H9 (cell line): ENCODE results near the gene C3. TPM values are rescaled to one million over a fixed set of nuclear protein-coding genes. Genes with fewer than 3 reads are reported as not detected.

Source experiments
- DNase-seq: peaks from one replicate; pipeline ENCODE4 v3.0.0-alpha.2; 2017
- H2AFZ ChIP-seq: one replicate; pipeline ENCODE4 v1.6.1; 2013; ENCODE audit warnings: mild to moderate bottlenecking, low read length, control low read depth, moderate library complexity
- H2AK5ac ChIP-seq: 2 replicates; pipeline ENCODE4 v1.6.1; 2013; ENCODE audit warnings: low read length, control low read depth, mixed read lengths; ENCODE audit not compliant: insufficient read length
- H2BK120ac ChIP-seq: one replicate; pipeline ENCODE4 v1.6.1; 2013; ENCODE audit warnings: low read depth, mild to moderate bottlenecking, low read length, control low read depth, inconsistent platforms; ENCODE audit not compliant: poor library complexity, severe bottlenecking
- H2BK12ac ChIP-seq: 2 replicates; pipeline ENCODE4 v1.6.1; 2013; ENCODE audit warnings: low read length, control low read depth, mixed read lengths, low read depth; ENCODE audit not compliant: insufficient read length
- H2BK15ac ChIP-seq: 2 replicates; pipeline ENCODE4 v1.6.1; 2013; ENCODE audit warnings: low read depth, low read length, control low read depth
- H2BK20ac ChIP-seq: one replicate; pipeline ENCODE4 v1.6.1; 2013; ENCODE audit warnings: low read depth, mild to moderate bottlenecking, low read length, control low read depth, inconsistent platforms; ENCODE audit not compliant: poor library complexity, severe bottlenecking
- H2BK5ac ChIP-seq: 2 replicates; pipeline ENCODE4 v1.6.1; 2013; ENCODE audit warnings: low read length, control low read depth, mixed read lengths; ENCODE audit not compliant: insufficient read length
- H3K14ac ChIP-seq: 2 replicates; pipeline ENCODE4 v1.6.1; 2013; ENCODE audit warnings: low read length, control low read depth; ENCODE audit not compliant: insufficient read depth
- H3K18ac ChIP-seq: 2 replicates; pipeline ENCODE4 v1.6.1; 2013; ENCODE audit warnings: low read depth, mild to moderate bottlenecking, mixed read lengths, low read length, control low read depth; ENCODE audit not compliant: insufficient read length
- H3K23ac ChIP-seq: 2 replicates; pipeline ENCODE4 v1.6.1; 2013; ENCODE audit warnings: low read length, control low read depth, mixed read lengths, low read depth; ENCODE audit not compliant: insufficient read length
- H3K23me2 ChIP-seq: 2 replicates; pipeline ENCODE4 v1.6.1; 2013; ENCODE audit warnings: low read depth, mild to moderate bottlenecking, mixed read lengths, low read length, control low read depth; ENCODE audit not compliant: insufficient read length, poor library complexity, severe bottlenecking
- H3K27ac ChIP-seq: 2 replicates; pipeline ENCODE4 v1.5.1; 2013; ENCODE audit warnings: low read length, control low read depth, mixed read lengths, low read depth; ENCODE audit not compliant: insufficient read length
- H3K27me3 ChIP-seq: 2 replicates; pipeline ENCODE4 v1.6.1; 2013; ENCODE audit warnings: low read length, control low read depth, inconsistent platforms; ENCODE audit not compliant: insufficient read depth
- H3K4ac ChIP-seq: 2 replicates; pipeline ENCODE4 v1.6.1; 2013; ENCODE audit warnings: low read depth, mild to moderate bottlenecking, control low read depth, inconsistent platforms, low read length, moderate library complexity
- H3K4me1 ChIP-seq: 2 replicates; pipeline ENCODE4 v1.6.1; 2013; ENCODE audit warnings: low read length, control low read depth, inconsistent platforms; ENCODE audit not compliant: insufficient read depth
- H3K4me2 ChIP-seq: 2 replicates; pipeline ENCODE4 v1.6.1; 2013; ENCODE audit warnings: low read length, control low read depth, mixed read lengths; ENCODE audit not compliant: insufficient read length, insufficient read depth
- H3K56ac ChIP-seq: 2 replicates; pipeline ENCODE4 v1.6.1; 2013; ENCODE audit warnings: low read depth, mild to moderate bottlenecking, mixed read lengths, low read length, control low read depth; ENCODE audit not compliant: insufficient read length
- H3K79me1 ChIP-seq: 2 replicates; pipeline ENCODE4 v1.6.1; 2013; ENCODE audit warnings: low read depth, mild to moderate bottlenecking, moderate library complexity, low read length, control low read depth, inconsistent platforms; ENCODE audit not compliant: insufficient read depth, poor library complexity, severe bottlenecking
- H3K79me2 ChIP-seq: 2 replicates; pipeline ENCODE4 v1.6.1; 2013; ENCODE audit warnings: low read length, control low read depth, inconsistent platforms; ENCODE audit not compliant: insufficient read depth
- H3K9ac ChIP-seq: 2 replicates; pipeline ENCODE4 v1.6.1; 2013; ENCODE audit warnings: low read length, control low read depth, mixed read lengths; ENCODE audit not compliant: insufficient read length; ENCODE audit errors: extremely low read depth
- H3K9me3 ChIP-seq: one replicate; pipeline ENCODE4 v1.6.1; 2013; ENCODE audit warnings: low read depth, low read length, inconsistent platforms; ENCODE audit not compliant: control insufficient read depth
- H3T11ph ChIP-seq: one replicate; pipeline ENCODE4 v1.6.1; 2013; ENCODE audit warnings: mild to moderate bottlenecking, low read length, control low read depth, inconsistent platforms
- H4K20me1 ChIP-seq: one replicate; pipeline ENCODE4 v1.6.1; 2013; ENCODE audit not compliant: control insufficient read depth, insufficient read length, insufficient read depth
- H4K5ac ChIP-seq: 2 replicates; pipeline ENCODE4 v1.6.1; 2013; ENCODE audit warnings: low read depth, mild to moderate bottlenecking, mixed read lengths, low read length, control low read depth; ENCODE audit not compliant: insufficient read length
- H4K8ac ChIP-seq: replicated peaks from 2 replicates; pipeline ENCODE4 v1.6.1; 2013; ENCODE audit warnings: low read length, control low read depth, mixed read lengths, low read depth; ENCODE audit not compliant: insufficient read length
- H4K91ac ChIP-seq: 2 replicates; pipeline ENCODE4 v1.6.1; 2013; ENCODE audit warnings: low read depth, mild to moderate bottlenecking, moderate library complexity, mixed read lengths, low read length, control low read depth; ENCODE audit not compliant: insufficient read length
- H3K27ac Mint-ChIP-seq, 3 experiments: 2 replicates in 2 of 3; 3 replicates in 1 of 3; pipeline ENCODE4 v1.8.0; 2020 to 2021; ENCODE audit warnings: mixed read lengths in 3 of 3, mild to moderate bottlenecking in 1 of 3, moderate library complexity in 1 of 3
- H3K27me3 Mint-ChIP-seq: 2 replicates; pipeline ENCODE4 v1.8.0; 2021; ENCODE audit warnings: low read depth, mild to moderate bottlenecking, moderate library complexity, mixed read lengths
- H3K36me3 Mint-ChIP-seq, 3 experiments: 2 replicates in 2 of 3; 3 replicates in 1 of 3; pipeline ENCODE4 v1.8.0; 2020 to 2021; ENCODE audit warnings: low read depth in 3 of 3, mixed read lengths in 3 of 3; ENCODE audit not compliant: insufficient read depth in 1 of 3
- H3K4me1 Mint-ChIP-seq, 2 experiments: 2 replicates each; pipeline ENCODE4 v1.8.0; 2020; ENCODE audit warnings: mixed read lengths in 2 of 2
- H3K4me3 Mint-ChIP-seq, 2 experiments: 2 replicates in 1 of 2; 3 replicates in 1 of 2; pipeline ENCODE4 v1.8.0; 2020 to 2021; ENCODE audit warnings: mild to moderate bottlenecking in 2 of 2, mixed read lengths in 2 of 2, moderate library complexity in 1 of 2
- H3K9me3 Mint-ChIP-seq, 2 experiments: 2 replicates in 1 of 2; 3 replicates in 1 of 2; pipeline ENCODE4 v1.8.0; 2020; ENCODE audit warnings: mild to moderate bottlenecking in 2 of 2, mixed read lengths in 2 of 2, moderate library complexity in 1 of 2
- CTCF ChIP-seq: fragments of 200-600 bp; sonication (generic); conservative IDR thresholded peaks from 3 replicates; pipeline ENCODE4 v1.8.0; 2021; ENCODE audit warnings: antibody characterized with exemption, mild to moderate bottlenecking
- WGBS: extraction: QIAGEN DNeasy Blood & Tissue Kit; methylation state at CpG from one replicate; pipeline ENCODE4 v1.1.7; 2013; ENCODE audit warnings: missing lambda C conversion rate, low lambda C conversion rate, mixed read lengths; ENCODE audit not compliant: insufficient read length; ENCODE audit errors: extremely low coverage; 5-methylcytosine and 5-hydroxymethylcytosine counted together
- long read RNA-seq: library from polyadenylated mRNA; unstranded; transcript quantifications from one replicate; pipeline ENCODE4 v2.0.0, GENCODE V29; 2020
- total RNA-seq: library from RNA; stranded (reverse); gene quantifications from 2 replicates; pipeline ENCODE4 v1.2.1, GENCODE V29; 2021

The C3 gene
- 4.9 and 5.9 TPM in 2 replicates for total RNA-seq
- long read RNA-seq, partial matches to known transcripts = 23 of 26 reads
- long read RNA-seq, other reads (novel, unspliced or antisense) = 3 of 26 reads

DNA sequence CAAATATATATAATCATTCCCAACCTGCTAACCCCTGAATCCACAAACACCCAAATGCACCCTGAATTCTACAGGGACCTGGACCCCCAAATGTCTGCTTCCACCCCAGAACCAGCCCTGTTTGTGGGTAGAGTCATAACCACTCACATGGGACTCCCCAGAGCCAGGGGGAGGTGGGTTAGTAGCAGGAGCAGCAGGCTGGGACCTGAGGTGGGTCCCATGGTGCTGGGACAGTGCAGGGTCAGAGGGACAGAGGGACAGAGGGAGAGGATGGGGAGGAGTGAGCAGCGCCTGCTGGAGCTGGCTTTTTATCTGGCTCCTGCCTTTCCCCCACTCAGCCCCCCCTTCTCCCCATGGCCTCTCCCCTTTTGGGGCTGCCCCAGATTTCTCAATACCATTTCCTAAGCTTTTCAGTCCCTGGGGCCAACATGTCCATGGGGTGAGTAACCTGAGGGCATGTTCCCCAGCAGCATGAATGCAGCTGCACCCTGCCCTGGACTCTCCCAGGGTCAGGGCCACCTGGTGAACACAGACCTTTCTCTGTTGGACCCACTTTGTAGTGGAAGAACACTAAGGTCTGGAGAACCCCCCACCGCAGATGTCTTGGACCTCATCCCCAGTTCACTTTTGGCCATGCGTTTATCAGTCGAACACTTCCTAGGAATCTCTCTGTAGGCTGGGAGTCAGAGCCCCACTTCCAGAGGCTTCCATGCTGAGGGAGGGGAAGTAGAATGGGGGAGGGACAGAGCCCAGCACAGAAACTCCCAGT lies at the start of gene C3:
Gene C3, minus strand, starts transcription at position 282 of the 769 bp plus-strand sequence. Its CDS starts 61 bp downstream, at position 221.
- TF ChIP-seq CTCF = no peak
- Histone ChIP-seq H3K23me2 (no peaks in the 10 kb centered on the region), H2BK15ac (no peak within 1 kb of the TSS), H3T11ph (no peak within 1 kb of the TSS), H4K20me1 (no peaks in the 10 kb centered on the region), H2BK120ac (no peak within 1 kb of the TSS), H3K9me3 (no peaks in the 10 kb centered on the region), H3K18ac (no peak within 1 kb of the TSS), H3K4me1 (no peaks in the 10 kb centered on the region; the same call in 1 of the 2 replicates), H3K9ac (no peak within 1 kb of the TSS), H3K4ac (no peak within 1 kb of the TSS), H3K14ac (no peak within 1 kb of the TSS), H3K23ac (no peak within 1 kb of the TSS), H2AFZ (no peak within 1 kb of the TSS), H3K79me2 (no peaks in the 10 kb centered on the region), H3K27ac (no peak within 1 kb of the TSS), H2AK5ac (no peak within 1 kb of the TSS), H2BK20ac (no peak within 1 kb of the TSS), H2BK5ac (no peak within 1 kb of the TSS), H4K8ac (no peak within 1 kb of the TSS), H3K4me2 (no peak within 1 kb of the TSS), H3K79me1 (no peaks in the 10 kb centered on the region), H3K27me3 (no peaks in the 10 kb centered on the region), H4K5ac (no peak within 1 kb of the TSS), H2BK12ac (no peak within 1 kb of the TSS), H4K91ac (no peak within 1 kb of the TSS), H3K56ac (no peak within 1 kb of the TSS)
- no peak within 1 kb of the TSS; a peak in 2 of 5 replicates for H3K4me3 Mint-ChIP-seq
- H3K9me3 Mint-ChIP-seq = peaks cover 4 to 6% of the 10 kb centered on the region in 2 experiments; a peak in 4 of 5 replicates
- peaks cover 6 to 44% of the 10 kb centered on the region in 2 experiments for H3K4me1 Mint-ChIP-seq
- peak within 1 kb of the TSS in 1 of 3 experiments; percentile 84; a peak in 2 of 7 replicates for H3K27ac Mint-ChIP-seq
- WGBS = no CpG with 5 or more reads among the region's 4 CpGs
- no peak for DNase-seq
- peaks cover 4% of the 10 kb centered on the region for H3K27me3 Mint-ChIP-seq
- peaks cover 0 to 4% (median 3%) of the 10 kb centered on the region in 3 experiments; a peak in 2 of 7 replicates for H3K36me3 Mint-ChIP-seq
